Medulla oblongata (tissue), 1 donor: ENCODE measurements around the gene TBX3.
A peak's percentile ranks its signal among the peaks of the same experiment; 100 is the strongest.

Experiments
- DNase-seq: peaks from one replicate; pipeline ENCODE4 v3.0.0-alpha.2; 2015; ENCODE audit errors: extremely low spot score

The TBX3 gene

DNA sequence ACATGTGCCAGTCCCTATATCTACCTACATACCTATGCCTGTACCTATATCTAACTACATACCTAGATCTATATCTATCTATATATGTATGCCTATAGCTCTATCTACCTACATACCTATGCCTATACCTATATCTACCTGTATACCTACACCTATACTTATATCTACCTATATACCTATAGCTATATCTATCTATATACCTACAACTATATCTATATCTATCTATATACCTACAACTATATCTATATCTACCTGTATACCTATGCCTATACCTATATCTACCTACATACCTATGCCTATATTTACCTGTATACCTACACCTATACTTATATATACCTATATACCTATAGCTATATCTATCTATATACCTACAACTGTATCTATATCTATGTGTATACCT is 56.6 kb downstream of the TBX3 start:
- no peak for DNase-seq

GRCh38 chr12:114625294-114625851 is 58.6 kb downstream of the TBX3 start:
- DNase-seq: peak; percentile 19

DNA sequence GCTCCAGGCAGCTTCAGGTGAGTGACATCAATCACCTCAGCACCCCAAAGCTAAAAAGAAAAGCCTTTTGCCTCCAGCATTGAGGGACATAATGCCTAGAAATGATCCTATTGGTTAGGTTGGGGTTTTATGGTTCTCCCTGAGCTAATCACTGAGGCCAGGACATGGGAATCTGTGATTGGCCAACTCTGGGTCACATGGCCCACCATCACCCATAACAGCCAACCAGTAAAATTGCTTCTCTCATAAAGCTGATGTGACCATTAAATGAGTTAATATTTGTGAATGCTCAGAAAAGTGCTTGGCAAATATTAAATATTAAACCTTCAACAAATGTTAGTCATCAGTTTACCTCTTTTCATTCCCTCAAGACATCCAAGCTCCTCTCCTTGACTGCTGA is 60.2 kb downstream of the TBX3 start:
- DNase-seq: no peak
